Kidney (tissue), 14 donors: ENCODE data around the gene SAG. TPM values are rescaled to one million over a fixed set of nuclear protein-coding genes. Genes with fewer than 3 reads are reported as not detected.

Source experiments
- DNase-seq, 5 donors: peaks; one replicate each; pipeline ENCODE4 v3.0.0-alpha.2; 2013 to 2020
- FAIRE-seq: peaks from 2 replicates; lab custom pipeline; 2012; peaks lifted over from hg19 to GRCh38; lab: Jason Lieb, UNC
- H3K27ac ChIP-seq, 2 donors: one replicate each; pipeline ENCODE4 v1.7.0; 2013; ENCODE audit warnings: low read depth in 2 of 2, low read length in 2 of 2, inconsistent platforms in 1 of 2
- H3K27me3 ChIP-seq: one replicate; pipeline ENCODE4 v1.7.1; 2013; ENCODE audit warnings: low read length, inconsistent platforms; ENCODE audit not compliant: control insufficient read depth, insufficient read depth
- H3K36me3 ChIP-seq, 3 donors: one replicate each; pipeline versions ENCODE4 v1.7.0 to v1.7.1; 2013; ENCODE audit warnings: low read length in 3 of 3, control low read depth in 1 of 3, inconsistent platforms in 1 of 3; ENCODE audit not compliant: insufficient read depth in 3 of 3, control insufficient read depth in 2 of 3
- H3K4me1 ChIP-seq, 3 donors: one replicate each; pipeline versions ENCODE4 v1.7.0 to v1.7.1; 2013; ENCODE audit warnings: low read length in 3 of 3, inconsistent platforms in 1 of 3, low read depth in 1 of 3; ENCODE audit not compliant: control insufficient read depth in 2 of 3, insufficient read depth in 2 of 3
- H3K4me3 ChIP-seq, 3 donors: one replicate each; pipeline versions ENCODE4 v1.7.0 to v1.8.1; 2013; ENCODE audit warnings: low read length in 3 of 3, control low read depth in 1 of 3, inconsistent platforms in 1 of 3
- H3K9ac ChIP-seq, 3 donors: one replicate each; pipeline versions ENCODE4 v1.7.0 to v1.7.1; 2013; ENCODE audit warnings: low read length in 3 of 3, control low read depth in 1 of 3, inconsistent platforms in 1 of 3
- H3K9me3 ChIP-seq, 3 donors: one replicate each; pipeline versions ENCODE4 v1.7.0 to v1.7.1; 2013; ENCODE audit warnings: low read length in 3 of 3, control low read depth in 1 of 3, inconsistent platforms in 1 of 3; ENCODE audit not compliant: control insufficient read depth in 2 of 3, insufficient read depth in 1 of 3
- intact Hi-C: fragments of 100-400 bp; cut with DNase I; formaldehyde crosslinking; loops from one replicate; pipeline ENCODE4 v1.11.1; 2022
- polyA plus RNA-seq: library from polyadenylated mRNA; stranded (reverse); fragments of 350-450 nt; fragmentation: Illumina TruSeq; extraction: RNeasy Lipid Tissue Mini Kit (QIAGEN cat#74804); gene quantifications from one replicate; pipeline ENCODE4 v1.2.3, GENCODE V29; 2014; ENCODE audit warnings: low read depth, low replicate concordance; ENCODE audit not compliant: insufficient read depth
- total RNA-seq: library from RNA; stranded (reverse); fragmentation: NEBNext Ultra II Directional; extraction: Animal tissue kit (Norgen Biotek cat#: 25700); gene quantifications from one replicate; pipeline ENCODE4 v1.2.1, GENCODE V29; 2021
- TF ChIP-seq, protein P1 (sequence below): IDR thresholded peaks from 3 replicates; pipeline ENCODE4 v1.5.1; 2012; ENCODE audit warnings: mild to moderate bottlenecking, moderate library complexity, borderline replicate concordance; ENCODE audit not compliant: insufficient read depth; ENCODE audit errors: extremely low read depth
- donor health status: control.
- donor health status: control.
- donor health status: control.
- donor health status: control.
- donor health status: control.
- donor health status: DM: yes; HTN: yes; CAD: no.
- donor health status: Normal renal cell carcinoma (clear cell type).

The SAG gene
- total and polyA plus RNA-seq, 2 donors from 2014 or later = not detected

DNA sequence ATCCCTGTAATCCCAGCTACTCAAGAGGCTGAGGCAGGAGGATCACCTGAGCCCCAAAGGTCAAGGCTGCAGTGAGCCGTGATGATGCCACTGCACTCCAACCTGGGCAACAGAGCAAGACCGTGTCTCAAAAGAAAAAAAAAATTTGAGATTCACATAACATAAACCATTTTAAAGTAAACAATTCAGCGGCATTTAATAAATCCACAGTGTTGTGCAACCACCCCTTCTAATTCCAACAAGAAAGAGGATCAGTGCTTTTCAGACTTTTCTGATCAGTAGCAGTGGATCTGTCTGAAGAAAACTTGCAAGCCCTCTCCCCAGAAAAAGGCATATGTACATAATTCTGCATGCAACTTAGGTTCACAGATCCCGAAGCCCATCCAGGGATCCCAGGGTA lies 7.2 kb upstream of the SAG start:
- H3K36me3 ChIP-seq = no peaks in the 10 kb centered on the region
- FAIRE-seq = no peak
- no peaks in the 10 kb centered on the region for H3K27me3 ChIP-seq
- no peak overlapping the region for H3K27ac ChIP-seq
- no peak overlapping the region for H3K9ac ChIP-seq
- no peak overlapping the region for H3K4me3 ChIP-seq
- DNase-seq = no peak
- intact Hi-C loops = no loop called here
- TF ChIP-seq, protein P1, sequence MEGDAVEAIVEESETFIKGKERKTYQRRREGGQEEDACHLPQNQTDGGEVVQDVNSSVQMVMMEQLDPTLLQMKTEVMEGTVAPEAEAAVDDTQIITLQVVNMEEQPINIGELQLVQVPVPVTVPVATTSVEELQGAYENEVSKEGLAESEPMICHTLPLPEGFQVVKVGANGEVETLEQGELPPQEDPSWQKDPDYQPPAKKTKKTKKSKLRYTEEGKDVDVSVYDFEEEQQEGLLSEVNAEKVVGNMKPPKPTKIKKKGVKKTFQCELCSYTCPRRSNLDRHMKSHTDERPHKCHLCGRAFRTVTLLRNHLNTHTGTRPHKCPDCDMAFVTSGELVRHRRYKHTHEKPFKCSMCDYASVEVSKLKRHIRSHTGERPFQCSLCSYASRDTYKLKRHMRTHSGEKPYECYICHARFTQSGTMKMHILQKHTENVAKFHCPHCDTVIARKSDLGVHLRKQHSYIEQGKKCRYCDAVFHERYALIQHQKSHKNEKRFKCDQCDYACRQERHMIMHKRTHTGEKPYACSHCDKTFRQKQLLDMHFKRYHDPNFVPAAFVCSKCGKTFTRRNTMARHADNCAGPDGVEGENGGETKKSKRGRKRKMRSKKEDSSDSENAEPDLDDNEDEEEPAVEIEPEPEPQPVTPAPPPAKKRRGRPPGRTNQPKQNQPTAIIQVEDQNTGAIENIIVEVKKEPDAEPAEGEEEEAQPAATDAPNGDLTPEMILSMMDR = no peak
- no peaks in the 10 kb centered on the region for H3K4me1 ChIP-seq
- H3K9me3 ChIP-seq = no peaks in the 10 kb centered on the region

DNA sequence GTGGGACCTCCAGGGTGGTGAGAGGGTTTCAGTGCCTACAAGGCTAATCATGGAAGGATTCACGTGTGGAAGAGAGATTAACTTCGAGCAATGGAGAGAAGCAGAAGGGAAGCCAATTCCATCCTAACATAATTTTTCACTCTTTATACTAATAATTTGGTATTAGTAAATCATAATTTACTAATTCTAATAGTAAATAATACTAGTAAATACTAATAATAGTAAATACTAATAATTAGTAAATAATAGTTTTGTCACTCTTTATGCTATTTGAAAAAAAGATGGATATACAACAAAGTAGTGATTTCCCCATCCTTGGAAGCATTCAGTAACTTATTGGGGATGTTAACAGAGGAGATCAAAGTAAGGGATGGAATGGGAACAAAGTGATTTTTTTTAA lies 6.4 kb upstream of the SAG start:
- Histone ChIP-seq H3K9ac (no peak overlapping the region), H3K36me3 (no peaks in the 10 kb centered on the region), H3K27ac (no peak overlapping the region), H3K9me3 (no peaks in the 10 kb centered on the region), H3K4me1 (no peaks in the 10 kb centered on the region), H3K4me3 (no peak overlapping the region), H3K27me3 (no peaks in the 10 kb centered on the region)
- TF ChIP-seq, protein P1 = no peak
- FAIRE-seq = no peak
- no peak for DNase-seq
- intact Hi-C loops = no loop called here

DNA sequence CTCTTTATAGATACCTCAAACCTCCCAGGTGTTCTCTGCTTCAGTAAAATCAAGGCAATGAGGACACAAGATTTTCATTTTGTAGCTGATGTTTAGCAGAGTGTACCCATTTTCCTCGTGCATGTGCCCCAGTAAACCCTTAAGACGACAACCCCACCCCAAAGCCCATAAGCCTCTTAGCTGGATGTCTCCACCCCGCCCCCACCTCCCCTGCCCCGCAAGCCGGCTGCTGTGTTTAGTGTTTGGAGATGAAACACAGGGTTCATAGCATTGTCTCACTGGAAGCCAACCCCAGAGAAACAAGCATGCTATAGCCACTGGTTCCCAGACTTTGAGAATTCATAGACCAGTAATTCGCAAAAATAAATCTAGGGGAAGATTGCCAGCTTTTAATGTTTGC lies 5.8 kb upstream of the SAG start:
- FAIRE-seq (no peak), DNase-seq (no peak)
- Histone ChIP-seq H3K9ac (no peak overlapping the region), H3K4me1 (no peaks in the 10 kb centered on the region), H3K9me3 (no peaks in the 10 kb centered on the region), H3K27me3 (no peaks in the 10 kb centered on the region), H3K4me3 (no peak overlapping the region), H3K36me3 (no peaks in the 10 kb centered on the region), H3K27ac (no peak overlapping the region)
- TF ChIP-seq, protein P1 = no peak
- intact Hi-C loops = no loop called here

DNA sequence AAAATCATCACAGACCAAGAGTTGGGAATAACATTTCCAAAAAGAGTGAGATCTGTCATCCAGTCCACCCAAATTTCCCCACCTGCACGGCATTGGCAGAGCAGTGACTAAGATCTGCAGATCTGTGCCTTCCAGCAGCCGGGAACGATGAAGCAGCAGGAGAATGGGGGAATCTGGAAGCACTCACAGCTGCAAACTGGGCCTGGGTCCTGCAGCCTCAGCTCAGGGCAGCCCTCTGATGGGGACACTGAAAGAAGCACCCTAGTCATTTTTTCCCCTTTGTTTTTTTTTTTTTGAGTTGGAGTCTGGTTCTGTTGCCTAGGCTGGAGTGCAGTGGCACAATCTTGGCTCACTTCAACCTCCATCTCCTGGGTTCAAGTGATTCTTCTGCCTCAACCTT lies 4.4 kb upstream of the SAG start:
- FAIRE-seq = no peak
- H3K27ac ChIP-seq = no peak overlapping the region
- H3K9ac ChIP-seq = no peak overlapping the region
- H3K9me3 ChIP-seq = no peaks in the 10 kb centered on the region
- H3K4me1 ChIP-seq = no peaks in the 10 kb centered on the region
- TF ChIP-seq, protein P1 = no peak
- H3K4me3 ChIP-seq = no peak overlapping the region
- no peaks in the 10 kb centered on the region for H3K27me3 ChIP-seq
- intact Hi-C loops = no loop called here
- no peaks in the 10 kb centered on the region for H3K36me3 ChIP-seq
- DNase-seq = no peak
